HFFc6 (cell line): ENCODE measurements around the gene HIVEP3. TPM values are rescaled to one million over a fixed set of nuclear protein-coding genes. Genes with fewer than 3 reads are reported as not detected.

Source experiments
- DNase-seq: peaks from one replicate; pipeline ENCODE4 v3.0.0-alpha.2; 2018
- H3K27ac Mint-ChIP-seq: 2 replicates; pipeline ENCODE4 v1.8.0; 2020; ENCODE audit warnings: mild to moderate bottlenecking, mixed read lengths
- H3K27me3 Mint-ChIP-seq: 2 replicates; pipeline ENCODE4 v1.8.0; 2021; ENCODE audit warnings: mild to moderate bottlenecking, moderate library complexity, mixed read lengths; ENCODE audit not compliant: insufficient read depth
- H3K36me3 Mint-ChIP-seq: 2 replicates; pipeline ENCODE4 v1.8.0; 2021; ENCODE audit warnings: low read depth, mixed read lengths
- H3K4me1 Mint-ChIP-seq: 2 replicates; pipeline ENCODE4 v1.8.0; 2020; ENCODE audit warnings: low read depth, mixed read lengths
- H3K4me3 Mint-ChIP-seq: 2 replicates; pipeline ENCODE4 v1.8.0; 2020; ENCODE audit warnings: mild to moderate bottlenecking, moderate library complexity, mixed read lengths
- H3K9me3 Mint-ChIP-seq: 2 replicates; pipeline ENCODE4 v1.8.0; 2020; ENCODE audit warnings: mild to moderate bottlenecking, mixed read lengths
- total RNA-seq, 6 experiments: library from RNA; stranded (reverse); fragmentation: NEBNext Ultra II Directional; extraction: Animal tissue kit (Norgen Biotek cat#: 25700); gene quantifications; 2 replicates in 1 of 6; 3 replicates in 5 of 6; pipeline ENCODE4 v1.2.3, GENCODE V29; 2021
- TF ChIP-seq, protein P1 (sequence below): fragments of 200-600 bp; sonication (generic); IDR thresholded peaks from 2 replicates; pipeline ENCODE4 v1.5.0; 2021; ENCODE audit warnings: antibody characterized with exemption, mild to moderate bottlenecking

The HIVEP3 gene
- total RNA-seq, 6 experiments from 2014 or later = 7.0 to 9.7 (median 7.9) TPM

DNA sequence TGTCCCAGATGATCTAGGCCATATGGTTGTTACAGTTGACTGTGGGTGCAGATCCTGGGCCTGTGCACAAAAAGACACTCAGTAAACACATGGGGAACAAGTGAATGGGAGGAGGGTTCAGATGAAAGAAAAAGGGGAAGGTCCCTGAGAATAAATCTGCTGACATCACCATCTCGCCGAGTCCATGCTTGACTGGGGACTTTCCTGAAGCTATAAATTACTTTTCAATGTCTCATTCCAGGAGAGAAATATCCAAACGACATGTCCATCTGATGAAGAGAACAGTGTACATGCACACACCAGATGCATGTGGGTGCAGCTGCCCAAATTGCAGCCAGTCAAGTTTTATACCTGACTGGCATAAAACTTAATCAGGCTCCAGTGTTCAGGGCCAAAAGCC is 109.0 kb downstream of the HIVEP3 start:
- DNase-seq = no peak
- Mint-ChIP-seq H3K27ac (no peak overlapping the region), H3K9me3 (no peaks in the 10 kb centered on the region), H3K36me3 (no peaks in the 10 kb centered on the region), H3K4me3 (no peak overlapping the region), H3K27me3 (peaks cover 3% of the 10 kb centered on the region; the same call in 1 of the 2 replicates), H3K4me1 (peaks cover 20% of the 10 kb centered on the region)
- TF ChIP-seq, protein P1, sequence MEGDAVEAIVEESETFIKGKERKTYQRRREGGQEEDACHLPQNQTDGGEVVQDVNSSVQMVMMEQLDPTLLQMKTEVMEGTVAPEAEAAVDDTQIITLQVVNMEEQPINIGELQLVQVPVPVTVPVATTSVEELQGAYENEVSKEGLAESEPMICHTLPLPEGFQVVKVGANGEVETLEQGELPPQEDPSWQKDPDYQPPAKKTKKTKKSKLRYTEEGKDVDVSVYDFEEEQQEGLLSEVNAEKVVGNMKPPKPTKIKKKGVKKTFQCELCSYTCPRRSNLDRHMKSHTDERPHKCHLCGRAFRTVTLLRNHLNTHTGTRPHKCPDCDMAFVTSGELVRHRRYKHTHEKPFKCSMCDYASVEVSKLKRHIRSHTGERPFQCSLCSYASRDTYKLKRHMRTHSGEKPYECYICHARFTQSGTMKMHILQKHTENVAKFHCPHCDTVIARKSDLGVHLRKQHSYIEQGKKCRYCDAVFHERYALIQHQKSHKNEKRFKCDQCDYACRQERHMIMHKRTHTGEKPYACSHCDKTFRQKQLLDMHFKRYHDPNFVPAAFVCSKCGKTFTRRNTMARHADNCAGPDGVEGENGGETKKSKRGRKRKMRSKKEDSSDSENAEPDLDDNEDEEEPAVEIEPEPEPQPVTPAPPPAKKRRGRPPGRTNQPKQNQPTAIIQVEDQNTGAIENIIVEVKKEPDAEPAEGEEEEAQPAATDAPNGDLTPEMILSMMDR = no peak

DNA sequence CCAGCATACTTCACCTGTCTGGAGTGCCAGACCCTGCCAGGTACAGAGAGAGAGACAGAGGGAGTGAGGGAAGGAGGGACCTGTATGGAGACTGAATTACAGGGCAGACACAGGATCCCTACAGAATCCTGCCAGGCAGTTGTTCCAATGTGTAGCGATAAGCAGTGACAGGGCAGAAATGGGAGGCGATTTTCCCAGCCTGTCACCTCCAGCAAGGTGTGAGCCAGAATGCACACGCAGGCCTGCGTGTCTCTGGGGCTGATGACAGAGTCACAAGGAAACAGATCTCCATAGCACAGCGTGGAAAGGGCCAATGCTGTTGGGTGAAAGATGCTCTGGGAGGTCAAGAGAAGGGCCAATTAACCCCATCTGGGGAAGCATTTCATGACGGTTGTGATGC is 111.3 kb downstream of the HIVEP3 start:
- Mint-ChIP-seq H3K27ac (no peak overlapping the region), H3K27me3 (peaks cover 3% of the 10 kb centered on the region), H3K4me3 (no peak overlapping the region), H3K4me1 (peaks cover 29% of the 10 kb centered on the region), H3K36me3 (no peaks in the 10 kb centered on the region), H3K9me3 (no peaks in the 10 kb centered on the region)
- TF ChIP-seq, protein P1 = no peak
- DNase-seq = no peak

DNA sequence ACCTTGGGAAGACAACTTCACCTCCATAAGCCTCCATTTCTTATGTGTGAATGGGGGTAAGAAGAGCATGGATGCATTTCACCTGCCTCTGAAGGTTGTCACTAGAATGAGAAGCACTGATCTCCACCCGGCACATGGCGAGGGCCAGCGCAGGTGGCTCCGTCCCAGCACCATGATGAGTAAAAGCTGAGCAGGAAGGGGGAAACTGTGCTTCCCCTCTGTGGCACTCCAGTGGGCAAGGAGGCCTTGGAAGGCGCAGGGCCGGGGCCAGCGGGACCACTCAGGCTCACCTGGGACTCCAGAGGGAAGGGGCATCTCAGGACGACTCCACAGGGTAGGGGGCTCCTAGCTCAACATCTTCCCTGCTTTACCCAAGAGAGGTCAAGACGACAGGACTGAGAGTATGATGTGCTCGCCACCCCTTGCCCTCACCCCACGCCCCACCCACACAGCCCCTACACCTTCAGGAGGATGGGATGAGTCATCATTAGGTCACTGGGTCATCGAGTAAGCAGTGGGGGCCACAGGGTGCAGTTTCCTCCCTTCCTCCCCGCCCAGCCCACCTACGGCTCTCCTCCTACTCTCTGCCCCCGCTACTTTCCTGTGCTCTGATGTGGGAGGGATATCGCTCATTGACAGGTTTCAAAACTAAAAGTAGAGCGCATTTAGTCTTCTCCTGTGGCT is 112.1 kb downstream of the HIVEP3 start:
- DNase-seq = no peak
- TF ChIP-seq, protein P1 = no peak
- peaks cover 3% of the 10 kb centered on the region for H3K27me3 Mint-ChIP-seq
- no peak overlapping the region for H3K4me3 Mint-ChIP-seq
- H3K9me3 Mint-ChIP-seq = no peaks in the 10 kb centered on the region
- H3K36me3 Mint-ChIP-seq = no peaks in the 10 kb centered on the region
- no peak overlapping the region for H3K27ac Mint-ChIP-seq
- peaks cover 21% of the 10 kb centered on the region for H3K4me1 Mint-ChIP-seq

DNA sequence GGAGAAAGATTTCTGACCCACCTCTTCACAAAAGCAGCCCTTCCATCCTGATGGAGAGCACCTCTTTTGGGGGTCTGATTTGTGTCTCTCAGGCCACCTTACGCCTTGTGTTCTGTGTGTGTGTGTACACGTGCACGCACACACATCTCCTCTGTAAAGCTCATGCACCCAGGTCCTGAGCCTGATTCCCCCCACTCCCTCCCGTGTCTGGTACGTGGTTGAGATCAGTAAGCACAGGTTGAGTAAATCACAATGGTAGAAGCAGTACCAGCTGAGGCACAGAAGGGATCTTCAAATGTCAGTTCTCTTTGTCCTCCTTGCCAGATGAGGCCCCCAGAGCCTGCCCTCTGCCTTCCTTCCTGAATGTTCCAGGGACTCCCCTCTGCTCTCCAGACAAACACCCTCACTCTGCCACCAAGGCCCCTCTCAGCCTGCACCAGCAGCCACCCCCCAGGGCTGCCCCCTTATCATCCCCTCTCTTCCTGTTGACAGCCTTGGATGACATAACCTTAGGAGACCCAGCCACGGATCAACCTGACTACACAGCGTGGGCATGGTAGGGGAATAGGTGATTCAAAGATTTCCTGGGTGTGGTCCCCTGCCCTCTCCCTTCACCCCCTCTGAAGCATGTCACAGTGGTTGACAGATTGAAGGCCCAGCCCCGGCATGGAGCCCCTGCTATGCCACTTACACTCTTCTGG is 112.8 kb downstream of the HIVEP3 start:
- peaks cover 3% of the 10 kb centered on the region for H3K27me3 Mint-ChIP-seq
- H3K27ac Mint-ChIP-seq = no peak overlapping the region
- H3K36me3 Mint-ChIP-seq = no peaks in the 10 kb centered on the region
- H3K4me1 Mint-ChIP-seq = peaks cover 14% of the 10 kb centered on the region
- H3K4me3 Mint-ChIP-seq = no peak overlapping the region
- DNase-seq = no peak
- H3K9me3 Mint-ChIP-seq = no peaks in the 10 kb centered on the region
- TF ChIP-seq, protein P1 = no peak

DNA sequence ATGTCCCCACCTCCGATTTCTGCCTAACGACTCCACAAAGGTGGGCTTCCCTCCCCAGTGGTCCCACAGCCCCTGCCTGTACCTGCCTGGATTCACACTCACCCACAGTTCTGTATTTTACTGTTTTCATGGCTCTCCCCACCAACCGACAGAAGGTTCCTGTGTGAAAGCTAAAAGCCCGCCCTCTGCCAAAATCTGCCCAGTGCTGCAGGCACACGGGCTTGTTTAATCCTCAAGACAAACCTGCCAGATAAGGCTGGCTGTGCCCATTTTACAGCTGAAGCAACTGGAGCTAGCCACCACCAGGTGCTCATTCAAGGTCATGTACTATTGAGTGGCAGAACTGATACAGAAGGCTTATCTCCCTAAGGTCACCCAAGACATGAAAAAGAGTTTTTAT is 114.5 kb downstream of the HIVEP3 start:
- no peak for DNase-seq
- no peak overlapping the region for H3K27ac Mint-ChIP-seq
- peaks cover 3% of the 10 kb centered on the region for H3K27me3 Mint-ChIP-seq
- TF ChIP-seq, protein P1 = no peak
- no peak overlapping the region for H3K4me3 Mint-ChIP-seq
- no peaks in the 10 kb centered on the region; the same call in 1 of the 2 replicates for H3K36me3 Mint-ChIP-seq
- no peaks in the 10 kb centered on the region for H3K9me3 Mint-ChIP-seq
- H3K4me1 Mint-ChIP-seq = peaks cover 25% of the 10 kb centered on the region
